MG63 (cell line): Measurements from ENCODE around the gene GRAMD2A. TPM values are rescaled to one million over a fixed set of nuclear protein-coding genes. Genes with fewer than 3 reads are reported as not detected.

Experiments
- DNase-seq: peaks from one replicate; pipeline ENCODE4 v3.0.0-alpha.2; 2020
- H3K27me3 ChIP-seq: fragments of 250-450 bp; sonication (Bioruptor Pico); 2 replicates; pipeline ENCODE4 v1.5.1; 2020; ENCODE audit warnings: mild to moderate bottlenecking, moderate library complexity
- H3K36me3 ChIP-seq: fragments of 250-450 bp; sonication (Bioruptor Pico); 2 replicates; pipeline ENCODE4 v1.5.1; 2020; ENCODE audit warnings: mild to moderate bottlenecking, moderate library complexity
- H3K4me3 ChIP-seq: fragments of 250-450 bp; sonication (Bioruptor Pico); 2 replicates; pipeline ENCODE4 v1.5.1; 2020; ENCODE audit warnings: mild to moderate bottlenecking, moderate library complexity
- H3K9me3 ChIP-seq: fragments of 250-450 bp; sonication (Bioruptor Pico); 2 replicates; pipeline ENCODE4 v1.5.1; 2020; ENCODE audit warnings: mild to moderate bottlenecking, moderate library complexity
- total RNA-seq: library from RNA; depleted of rRNA; stranded (reverse); fragments of >200 nt; shearing (Covaris generic); gene quantifications from 2 replicates; pipeline ENCODE4 v1.2.3, GENCODE V29; 2014; ENCODE audit warnings: low replicate concordance

The GRAMD2A gene
- total RNA-seq, 1 experiment from 2014 or later = not detected

GRCh38 chr15:72227720-72228119 is 30.1 kb upstream of the GRAMD2A start:
- DNase-seq = no peak
- Histone ChIP-seq H3K36me3 (peaks cover 48% of the 10 kb centered on the region), H3K4me3 (peak overlapping the region; percentile 86), H3K9me3 (no peaks in the 10 kb centered on the region), H3K27me3 (no peaks in the 10 kb centered on the region)

- DNase-seq = peak; percentile 82
- H3K9me3 ChIP-seq = no peaks in the 10 kb centered on the region
- peaks cover 49% of the 10 kb centered on the region for H3K36me3 ChIP-seq
- H3K4me3 ChIP-seq = peak overlapping the region; percentile 86
- H3K27me3 ChIP-seq = no peaks in the 10 kb centered on the region
These were observed 29.6 kb upstream of the GRAMD2A start for GRCh38 chr15:72227192-72227586.

GRCh38 chr15:72223278-72223677 is 25.7 kb upstream of the GRAMD2A start:
- no peak for DNase-seq
- peaks cover 74% of the 10 kb centered on the region for H3K36me3 ChIP-seq
- H3K4me3 ChIP-seq = no peak overlapping the region
- no peaks in the 10 kb centered on the region for H3K9me3 ChIP-seq
- H3K27me3 ChIP-seq = no peaks in the 10 kb centered on the region

GRCh38 chr15:72222393-72222792 is 24.8 kb upstream of the GRAMD2A start:
- DNase-seq = peak; percentile 97
- H3K4me3 ChIP-seq = no peak overlapping the region
- H3K9me3 ChIP-seq = no peaks in the 10 kb centered on the region
- no peaks in the 10 kb centered on the region for H3K27me3 ChIP-seq
- peaks cover 79% of the 10 kb centered on the region for H3K36me3 ChIP-seq

GRCh38 chr15:72220687-72221086 is 23.1 kb upstream of the GRAMD2A start:
- no peak for DNase-seq

GRCh38 chr15:72217216-72217615 is 19.6 kb upstream of the GRAMD2A start:
- H3K36me3 ChIP-seq = peaks cover 100% of the 10 kb centered on the region
- no peaks in the 10 kb centered on the region for H3K9me3 ChIP-seq
- no peak overlapping the region for H3K4me3 ChIP-seq
- H3K27me3 ChIP-seq = no peaks in the 10 kb centered on the region
- no peak for DNase-seq

More at GRCh38 chr15:72220687-72221086, 23.1 kb upstream of the GRAMD2A start:
- Histone ChIP-seq H3K9me3 (no peaks in the 10 kb centered on the region), H3K4me3 (no peak overlapping the region), H3K27me3 (no peaks in the 10 kb centered on the region), H3K36me3 (peaks cover 89% of the 10 kb centered on the region)

GRCh38 chr15:72216079-72216478 is 18.5 kb upstream of the GRAMD2A start:
- Histone ChIP-seq H3K4me3 (no peak overlapping the region), H3K27me3 (no peaks in the 10 kb centered on the region), H3K36me3 (peaks cover 100% of the 10 kb centered on the region), H3K9me3 (no peaks in the 10 kb centered on the region)
- no peak for DNase-seq

- Histone ChIP-seq H3K4me3 (no peak overlapping the region), H3K36me3 (peaks cover 98% of the 10 kb centered on the region), H3K9me3 (no peaks in the 10 kb centered on the region), H3K27me3 (no peaks in the 10 kb centered on the region)
- no peak for DNase-seq
These were observed 10.0 kb upstream of the GRAMD2A start for GRCh38 chr15:72207558-72208085.

- H3K36me3 ChIP-seq = peaks cover 98% of the 10 kb centered on the region
- DNase-seq = no peak
- H3K4me3 ChIP-seq = no peak overlapping the region
- no peaks in the 10 kb centered on the region for H3K27me3 ChIP-seq
- no peaks in the 10 kb centered on the region for H3K9me3 ChIP-seq
These were observed 9.1 kb upstream of the GRAMD2A start for GRCh38 chr15:72206677-72207000.

GRCh38 chr15:72205896-72206676 is 8.5 kb upstream of the GRAMD2A start:
- H3K9me3 ChIP-seq = no peaks in the 10 kb centered on the region

GRCh38 chr15:72205273-72205672 is 7.7 kb upstream of the GRAMD2A start:
- no peak for DNase-seq
- Histone ChIP-seq H3K4me3 (no peak overlapping the region), H3K9me3 (no peaks in the 10 kb centered on the region)

More at GRCh38 chr15:72205896-72206676, 8.5 kb upstream of the GRAMD2A start:
- Histone ChIP-seq H3K4me3 (no peak overlapping the region), H3K36me3 (peaks cover 98% of the 10 kb centered on the region), H3K27me3 (no peaks in the 10 kb centered on the region)
- no peak for DNase-seq

GRCh38 chr15:72203507-72203837 is 5.9 kb upstream of the GRAMD2A start:
- Histone ChIP-seq H3K9me3 (no peaks in the 10 kb centered on the region), H3K36me3 (peaks cover 100% of the 10 kb centered on the region), H3K27me3 (no peaks in the 10 kb centered on the region), H3K4me3 (no peak overlapping the region)
- peak; percentile 97 for DNase-seq

More at GRCh38 chr15:72205273-72205672, 7.7 kb upstream of the GRAMD2A start:
- H3K27me3 ChIP-seq = no peaks in the 10 kb centered on the region
- H3K36me3 ChIP-seq = peaks cover 98% of the 10 kb centered on the region

GRCh38 chr15:72202801-72203506 is 5.4 kb upstream of the GRAMD2A start:
- Histone ChIP-seq H3K36me3 (peaks cover 100% of the 10 kb centered on the region), H3K4me3 (no peak overlapping the region), H3K27me3 (no peaks in the 10 kb centered on the region), H3K9me3 (no peaks in the 10 kb centered on the region)
- DNase-seq = no peak

- no peak overlapping the region for H3K4me3 ChIP-seq
- DNase-seq = no peak
- no peaks in the 10 kb centered on the region for H3K9me3 ChIP-seq
- H3K27me3 ChIP-seq = no peaks in the 10 kb centered on the region
- peaks cover 96% of the 10 kb centered on the region for H3K36me3 ChIP-seq
These were observed 4.7 kb upstream of the GRAMD2A start for GRCh38 chr15:72202302-72202701.

GRCh38 chr15:72201391-72201921 is 3.9 kb upstream of the GRAMD2A start:
- Histone ChIP-seq H3K4me3 (no peak overlapping the region), H3K27me3 (no peaks in the 10 kb centered on the region), H3K36me3 (peaks cover 87% of the 10 kb centered on the region), H3K9me3 (no peaks in the 10 kb centered on the region)
- no peak for DNase-seq

GRCh38 chr15:72200395-72201237 is 3.0 kb upstream of the GRAMD2A start:
- no peaks in the 10 kb centered on the region for H3K9me3 ChIP-seq
- DNase-seq = no peak
- H3K27me3 ChIP-seq = no peaks in the 10 kb centered on the region
- peaks cover 79% of the 10 kb centered on the region for H3K36me3 ChIP-seq
- no peak overlapping the region for H3K4me3 ChIP-seq
